ENCODE measurements around the gene ADAMTSL4. TPM values are rescaled to one million over a fixed set of nuclear protein-coding genes. Genes with fewer than 3 reads are reported as not detected.
A peak's percentile ranks its signal among the peaks of the same experiment; 100 is the strongest.

The ADAMTSL4 gene
- total RNA-seq, 1 donor from 2014 or later, result 38.5 TPM

DNA sequence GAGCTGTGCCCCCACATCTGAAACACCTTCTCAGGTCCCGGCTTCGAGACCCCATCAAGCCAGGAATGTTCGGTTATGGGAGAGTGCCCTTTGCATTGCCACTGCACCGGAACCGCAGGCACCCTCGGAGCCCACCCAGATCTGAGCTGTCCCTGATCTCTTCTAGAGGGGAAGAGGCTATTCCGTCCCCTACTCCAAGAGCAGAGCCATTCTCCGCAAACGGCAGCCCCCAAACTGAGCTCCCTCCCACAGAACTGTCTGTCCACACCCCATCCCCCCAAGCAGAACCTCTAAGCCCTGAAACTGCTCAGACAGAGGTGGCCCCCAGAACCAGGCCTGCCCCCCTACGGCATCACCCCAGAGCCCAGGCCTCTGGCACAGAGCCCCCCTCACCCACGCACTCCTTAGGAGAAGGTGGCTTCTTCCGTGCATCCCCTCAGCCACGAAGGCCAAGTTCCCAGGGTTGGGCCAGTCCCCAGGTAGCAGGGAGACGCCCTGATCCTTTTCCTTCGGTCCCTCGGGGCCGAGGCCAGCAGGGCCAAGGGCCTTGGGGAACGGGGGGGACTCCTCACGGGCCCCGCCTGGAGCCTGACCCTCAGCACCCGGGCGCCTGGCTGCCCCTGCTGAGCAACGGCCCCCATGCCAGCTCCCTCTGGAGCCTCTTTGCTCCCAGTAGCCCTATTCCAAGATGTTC lies 4.3 kb downstream of the ADAMTSL4 start:
- DNase-seq (ENCODE audit: low spot score) (no peak), ATAC-seq (no peak)

DNA sequence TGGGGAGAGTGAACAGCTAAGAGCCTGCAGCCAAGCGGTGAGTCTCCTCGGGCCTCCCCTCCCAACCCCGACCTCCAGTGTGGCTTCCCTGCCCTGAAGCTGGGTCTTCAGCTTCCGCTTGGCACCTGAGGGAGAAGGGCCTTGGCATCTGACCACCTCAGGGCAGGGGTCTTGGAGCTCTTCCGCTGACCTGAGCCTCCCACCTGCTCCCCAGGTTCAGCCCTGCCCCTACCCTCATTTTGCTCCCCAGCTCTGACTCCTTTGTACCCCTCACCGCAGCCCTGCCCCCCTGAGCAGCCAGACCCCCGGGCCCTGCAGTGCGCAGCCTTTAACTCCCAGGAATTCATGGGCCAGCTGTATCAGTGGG lies 4.9 kb downstream of the ADAMTSL4 start:
- DNase-seq (ENCODE audit: low spot score), result no peak
- ATAC-seq, result no peak

DNA sequence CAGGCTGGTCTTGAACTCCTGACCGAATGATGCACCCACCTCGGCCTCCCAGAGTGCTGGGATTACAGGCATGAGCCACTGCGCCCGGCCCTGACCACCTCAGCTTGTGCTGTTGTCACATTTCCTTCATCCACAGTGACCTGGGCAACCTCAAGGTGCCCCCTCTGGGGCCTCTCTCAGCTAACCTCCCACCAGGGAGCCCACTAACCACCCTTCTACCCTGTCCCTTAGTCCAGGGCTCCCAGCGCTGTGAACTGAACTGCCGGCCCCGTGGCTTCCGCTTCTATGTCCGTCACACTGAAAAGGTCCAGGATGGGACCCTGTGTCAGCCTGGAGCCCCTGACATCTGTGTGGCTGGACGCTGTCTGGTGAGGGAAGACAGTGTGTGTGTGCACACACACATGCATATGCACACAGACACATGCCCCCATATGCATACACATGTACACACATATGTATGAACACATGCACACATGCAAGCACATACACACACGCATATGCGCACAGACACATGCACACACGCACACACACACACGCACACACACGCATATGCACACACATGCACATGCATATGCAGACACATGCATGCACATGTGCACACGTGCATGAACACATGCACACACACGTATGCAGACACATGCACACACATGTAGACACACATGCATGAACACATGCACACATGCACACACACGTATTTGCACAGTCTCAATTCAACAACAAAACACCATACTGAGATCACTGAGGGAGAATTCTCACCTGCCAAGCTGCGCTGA lies 6.2 kb downstream of the ADAMTSL4 start:
- DNase-seq (ENCODE audit: low spot score) (no peak), ATAC-seq (no peak)

DNA sequence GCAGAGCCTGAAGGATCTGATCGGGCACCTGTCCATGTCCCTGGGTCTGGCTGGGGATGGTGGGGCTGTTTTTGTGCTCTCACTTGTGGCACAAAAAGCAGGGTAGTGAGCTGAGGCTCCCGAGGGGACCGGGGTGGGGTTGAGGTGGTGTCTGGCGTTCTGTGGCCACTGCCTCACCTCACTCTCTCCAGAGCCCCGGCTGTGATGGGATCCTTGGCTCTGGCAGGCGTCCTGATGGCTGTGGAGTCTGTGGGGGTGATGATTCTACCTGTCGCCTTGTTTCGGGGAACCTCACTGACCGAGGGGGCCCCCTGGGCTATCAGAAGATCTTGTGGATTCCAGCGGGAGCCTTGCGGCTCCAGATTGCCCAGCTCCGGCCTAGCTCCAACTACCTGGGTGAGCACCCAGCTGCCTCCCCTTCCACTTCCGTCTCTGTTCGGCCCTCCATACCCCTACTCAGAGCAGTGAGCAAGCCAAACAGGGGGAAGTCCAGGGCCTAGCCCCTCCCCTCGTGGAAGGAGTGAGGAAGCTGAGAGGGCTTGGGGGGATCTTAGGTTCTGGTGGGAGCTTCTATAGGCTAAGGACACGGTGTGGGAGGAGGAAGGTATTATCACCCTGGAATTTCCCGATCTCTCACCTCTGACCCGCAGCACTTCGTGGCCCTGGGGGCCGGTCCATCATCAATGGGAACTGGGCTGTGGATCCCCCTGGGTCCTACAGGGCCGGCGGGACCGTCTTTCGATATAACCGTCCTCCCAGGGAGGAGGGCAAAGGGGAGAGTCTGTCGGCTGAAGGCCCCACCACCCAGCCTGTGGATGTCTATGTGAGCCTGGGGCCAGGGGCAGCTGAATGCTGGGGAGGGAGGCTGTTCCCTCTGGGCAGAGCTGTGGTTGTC lies 7.0 kb downstream of the ADAMTSL4 start:
- no peak for DNase-seq (ENCODE audit: low spot score)
- no peak for ATAC-seq

DNA sequence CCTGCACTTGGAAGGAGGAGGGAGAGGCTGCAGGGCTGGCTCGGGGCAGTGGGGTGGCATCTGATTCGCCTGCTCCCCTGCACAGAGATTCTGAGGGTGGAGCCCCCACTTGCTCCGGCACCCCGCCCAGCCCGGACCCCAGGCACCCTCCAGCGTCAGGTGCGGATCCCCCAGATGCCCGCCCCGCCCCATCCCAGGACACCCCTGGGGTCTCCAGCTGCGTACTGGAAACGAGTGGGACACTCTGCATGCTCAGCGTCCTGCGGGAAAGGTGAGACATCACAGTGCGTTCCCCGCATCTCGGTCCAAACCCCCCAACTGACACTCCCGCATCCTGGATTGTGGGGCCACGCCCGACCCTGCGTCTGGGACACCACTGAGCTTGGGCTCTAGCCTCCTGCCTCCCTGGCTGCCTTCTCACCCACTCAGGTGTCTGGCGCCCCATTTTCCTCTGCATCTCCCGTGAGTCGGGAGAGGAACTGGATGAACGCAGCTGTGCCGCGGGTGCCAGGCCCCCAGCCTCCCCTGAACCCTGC lies 7.9 kb downstream of the ADAMTSL4 start:
- ATAC-seq (no peak), DNase-seq (ENCODE audit: low spot score) (no peak)

DNA sequence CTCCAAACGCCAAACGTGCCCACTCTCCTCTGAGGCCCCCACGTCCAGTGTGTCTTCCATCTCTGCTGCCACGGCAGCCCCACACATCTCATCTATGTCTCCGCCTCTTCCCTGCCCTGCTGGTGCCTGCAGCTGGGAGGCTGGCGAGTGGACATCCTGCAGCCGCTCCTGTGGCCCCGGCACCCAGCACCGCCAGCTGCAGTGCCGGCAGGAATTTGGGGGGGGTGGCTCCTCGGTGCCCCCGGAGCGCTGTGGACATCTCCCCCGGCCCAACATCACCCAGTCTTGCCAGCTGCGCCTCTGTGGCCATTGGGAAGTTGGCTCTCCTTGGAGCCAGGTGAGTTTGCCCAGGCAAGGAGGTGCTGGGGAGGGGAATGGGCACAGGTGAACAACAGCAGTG lies 8.6 kb downstream of the ADAMTSL4 start:
- ATAC-seq, result no peak
- DNase-seq (ENCODE audit: low spot score), result no peak

DNA sequence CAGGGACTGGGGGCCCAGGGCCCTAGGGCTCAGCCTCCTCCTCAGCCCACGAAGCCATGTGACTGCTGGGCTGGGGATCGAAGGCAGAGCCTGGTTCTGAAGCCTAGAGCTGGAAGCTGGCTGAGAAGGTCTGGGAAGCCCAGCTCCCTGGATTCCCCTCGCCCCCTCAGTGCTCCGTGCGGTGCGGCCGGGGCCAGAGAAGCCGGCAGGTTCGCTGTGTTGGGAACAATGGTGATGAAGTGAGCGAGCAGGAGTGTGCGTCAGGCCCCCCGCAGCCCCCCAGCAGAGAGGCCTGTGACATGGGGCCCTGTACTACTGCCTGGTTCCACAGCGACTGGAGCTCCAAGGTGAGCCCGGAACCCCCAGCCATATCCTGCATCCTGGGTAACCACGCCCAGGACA lies 9.1 kb downstream of the ADAMTSL4 start:
- DNase-seq (ENCODE audit: low spot score) (no peak), ATAC-seq (no peak)

DNA sequence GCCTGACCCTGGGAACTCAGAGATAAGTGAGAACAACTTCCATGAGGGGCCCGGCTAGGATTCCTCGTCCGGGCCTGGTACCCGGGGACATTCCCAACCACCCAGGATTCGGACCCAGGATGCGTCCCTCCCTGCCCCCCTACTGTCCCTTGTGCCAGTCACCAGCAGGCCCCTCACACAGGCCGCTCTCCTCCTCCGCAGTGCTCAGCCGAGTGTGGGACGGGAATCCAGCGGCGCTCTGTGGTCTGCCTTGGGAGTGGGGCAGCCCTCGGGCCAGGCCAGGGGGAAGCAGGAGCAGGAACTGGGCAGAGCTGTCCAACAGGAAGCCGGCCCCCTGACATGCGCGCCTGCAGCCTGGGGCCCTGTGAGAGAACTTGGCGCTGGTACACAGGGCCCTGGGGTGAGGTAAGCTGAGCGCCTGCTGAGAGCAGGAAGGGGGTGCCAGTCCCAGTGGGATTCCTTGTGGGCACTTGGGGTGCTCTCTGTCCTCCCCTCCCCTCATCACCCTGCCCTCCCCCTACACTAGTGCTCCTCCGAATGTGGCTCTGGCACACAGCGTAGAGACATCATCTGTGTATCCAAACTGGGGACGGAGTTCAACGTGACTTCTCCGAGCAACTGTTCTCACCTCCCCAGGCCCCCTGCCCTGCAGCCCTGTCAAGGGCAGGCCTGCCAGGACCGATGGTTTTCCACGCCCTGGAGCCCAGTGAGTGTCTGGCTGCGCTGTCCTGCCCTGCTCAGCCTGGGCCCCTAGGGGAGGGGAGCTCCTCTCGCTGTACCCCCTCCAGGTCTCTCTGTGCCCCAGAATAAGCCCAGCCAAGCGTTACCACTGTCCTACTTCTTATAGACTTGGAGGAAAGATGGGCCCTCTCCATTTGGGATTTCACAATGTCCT lies 9.8 kb downstream of the ADAMTSL4 start:
- no peak for ATAC-seq
- DNase-seq (ENCODE audit: low spot score), result peak; percentile 66

DNA sequence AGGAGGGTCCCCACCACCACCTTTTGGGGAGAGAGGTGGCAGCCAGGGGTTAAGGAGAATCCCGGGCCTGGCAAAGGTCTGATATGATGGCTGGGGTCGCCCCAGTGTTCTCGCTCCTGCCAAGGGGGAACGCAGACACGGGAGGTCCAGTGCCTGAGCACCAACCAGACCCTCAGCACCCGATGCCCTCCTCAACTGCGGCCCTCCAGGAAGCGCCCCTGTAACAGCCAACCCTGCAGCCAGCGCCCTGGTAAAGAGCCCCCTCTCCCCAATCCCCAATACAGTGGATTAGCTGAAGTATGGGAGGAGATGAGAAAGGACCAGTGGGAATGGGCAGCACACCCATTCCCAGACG lies 10.4 kb downstream of the ADAMTSL4 start:
- ATAC-seq (no peak), DNase-seq (ENCODE audit: low spot score) (no peak)

DNA sequence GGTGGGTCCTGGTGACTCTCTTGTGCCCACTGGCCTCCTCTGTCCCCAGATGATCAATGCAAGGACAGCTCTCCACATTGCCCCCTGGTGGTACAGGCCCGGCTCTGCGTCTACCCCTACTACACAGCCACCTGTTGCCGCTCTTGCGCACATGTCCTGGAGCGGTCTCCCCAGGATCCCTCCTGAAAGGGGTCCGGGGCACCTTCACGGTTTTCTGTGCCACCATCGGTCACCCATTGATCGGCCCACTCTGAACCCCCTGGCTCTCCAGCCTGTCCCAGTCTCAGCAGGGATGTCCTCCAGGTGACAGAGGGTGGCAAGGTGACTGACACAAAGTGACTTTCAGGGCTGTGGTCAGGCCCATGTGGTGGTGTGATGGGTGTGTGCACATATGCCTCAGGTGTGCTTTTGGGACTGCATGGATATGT lies 10.8 kb downstream of the ADAMTSL4 start:
- peak; percentile 84 for DNase-seq (ENCODE audit: low spot score)
- peak; percentile 50 for ATAC-seq

DNA sequence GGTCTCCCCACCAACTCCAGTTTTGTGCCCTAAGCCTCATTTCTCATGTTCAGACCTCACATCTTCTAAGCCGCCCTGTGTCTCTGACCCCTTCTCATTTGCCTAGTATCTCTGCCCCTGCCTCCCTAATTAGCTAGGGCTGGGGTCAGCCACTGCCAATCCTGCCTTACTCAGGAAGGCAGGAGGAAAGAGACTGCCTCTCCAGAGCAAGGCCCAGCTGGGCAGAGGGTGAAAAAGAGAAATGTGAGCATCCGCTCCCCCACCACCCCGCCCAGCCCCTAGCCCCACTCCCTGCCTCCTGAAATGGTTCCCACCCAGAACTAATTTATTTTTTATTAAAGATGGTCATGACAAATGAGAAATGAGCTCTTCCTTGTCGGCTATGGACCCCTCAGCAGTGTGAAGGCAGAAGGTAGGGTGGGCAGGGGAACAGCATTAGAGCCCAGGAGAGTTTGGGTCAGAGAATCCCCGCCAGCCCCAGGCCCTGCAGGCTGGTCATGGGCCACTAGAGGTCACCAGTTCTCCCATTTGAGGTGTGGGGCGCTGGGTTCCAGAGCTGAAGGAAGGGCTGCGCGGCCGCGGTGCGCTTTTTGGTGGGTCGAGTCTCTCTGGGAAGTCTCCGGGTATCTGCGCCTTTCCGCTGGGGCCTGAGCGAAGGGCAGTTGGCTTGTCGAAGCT lies 11.5 kb downstream of the ADAMTSL4 start:
- ATAC-seq (peak; percentile 68), DNase-seq (ENCODE audit: low spot score) (peak; percentile 87)

DNA sequence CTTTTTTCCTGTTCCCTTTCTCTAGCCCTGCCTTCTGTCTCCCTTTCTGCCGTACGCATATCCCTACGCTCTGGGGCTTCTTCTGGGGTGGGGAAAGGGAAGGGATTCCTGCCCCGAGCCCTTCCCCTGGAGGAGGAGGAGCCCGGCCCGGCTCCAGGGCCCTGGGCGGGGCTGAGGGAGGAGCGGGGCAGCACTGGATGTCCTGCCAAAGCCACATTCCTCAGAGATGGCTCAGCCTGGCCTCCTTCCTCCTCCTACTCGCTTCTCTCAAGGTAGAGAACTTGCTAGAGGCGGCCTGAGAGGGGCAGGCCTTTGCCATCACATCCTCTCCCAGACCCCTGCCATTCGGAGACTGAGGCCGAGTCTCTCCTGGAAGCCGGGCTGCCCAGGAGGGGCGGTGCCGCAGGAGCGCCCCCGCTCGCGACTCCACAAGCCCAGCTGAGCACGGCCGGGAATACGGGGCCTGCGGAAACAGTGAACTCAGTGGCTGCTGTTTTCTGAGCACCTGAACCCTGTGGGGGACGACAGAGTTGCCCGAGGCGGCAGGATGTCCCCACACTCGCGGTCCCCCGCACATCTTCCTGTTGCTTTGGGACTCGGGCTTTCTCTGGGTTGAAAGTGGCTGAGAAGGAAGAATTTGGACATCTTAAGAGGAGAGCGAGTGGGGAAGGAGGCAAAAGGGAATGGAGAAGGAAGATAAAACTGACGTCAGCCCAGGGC lies 12.2 kb downstream of the ADAMTSL4 start:
- DNase-seq (ENCODE audit: low spot score), result peak; percentile 96
- peak; percentile 81 for ATAC-seq

DNA sequence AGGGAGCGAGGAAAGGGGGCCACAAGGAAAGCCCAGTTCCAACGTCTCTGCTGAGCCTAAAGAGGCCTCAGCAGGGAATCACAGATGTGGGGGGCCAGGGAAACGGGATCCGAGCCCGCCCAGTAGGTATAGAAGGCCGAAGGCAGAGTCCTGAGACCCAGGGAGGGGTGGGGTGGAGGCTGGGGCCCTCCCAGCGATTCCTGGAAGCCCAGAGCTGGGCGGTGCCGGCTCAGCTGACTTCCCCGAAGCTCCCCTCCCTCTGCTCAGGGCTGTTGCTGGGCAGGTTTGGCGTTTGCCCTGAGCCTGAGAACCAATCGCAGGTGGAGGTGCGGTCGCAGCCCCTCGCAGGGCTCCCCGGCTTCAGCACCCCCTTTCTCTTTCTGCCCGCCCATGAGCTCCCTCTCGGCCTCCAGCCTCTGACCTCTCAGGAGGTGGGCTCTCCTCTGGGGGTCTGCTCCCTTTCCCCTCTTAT lies 12.8 kb downstream of the ADAMTSL4 start:
- ATAC-seq (peak; percentile 75), DNase-seq (ENCODE audit: low spot score) (peak; percentile 95)

DNA sequence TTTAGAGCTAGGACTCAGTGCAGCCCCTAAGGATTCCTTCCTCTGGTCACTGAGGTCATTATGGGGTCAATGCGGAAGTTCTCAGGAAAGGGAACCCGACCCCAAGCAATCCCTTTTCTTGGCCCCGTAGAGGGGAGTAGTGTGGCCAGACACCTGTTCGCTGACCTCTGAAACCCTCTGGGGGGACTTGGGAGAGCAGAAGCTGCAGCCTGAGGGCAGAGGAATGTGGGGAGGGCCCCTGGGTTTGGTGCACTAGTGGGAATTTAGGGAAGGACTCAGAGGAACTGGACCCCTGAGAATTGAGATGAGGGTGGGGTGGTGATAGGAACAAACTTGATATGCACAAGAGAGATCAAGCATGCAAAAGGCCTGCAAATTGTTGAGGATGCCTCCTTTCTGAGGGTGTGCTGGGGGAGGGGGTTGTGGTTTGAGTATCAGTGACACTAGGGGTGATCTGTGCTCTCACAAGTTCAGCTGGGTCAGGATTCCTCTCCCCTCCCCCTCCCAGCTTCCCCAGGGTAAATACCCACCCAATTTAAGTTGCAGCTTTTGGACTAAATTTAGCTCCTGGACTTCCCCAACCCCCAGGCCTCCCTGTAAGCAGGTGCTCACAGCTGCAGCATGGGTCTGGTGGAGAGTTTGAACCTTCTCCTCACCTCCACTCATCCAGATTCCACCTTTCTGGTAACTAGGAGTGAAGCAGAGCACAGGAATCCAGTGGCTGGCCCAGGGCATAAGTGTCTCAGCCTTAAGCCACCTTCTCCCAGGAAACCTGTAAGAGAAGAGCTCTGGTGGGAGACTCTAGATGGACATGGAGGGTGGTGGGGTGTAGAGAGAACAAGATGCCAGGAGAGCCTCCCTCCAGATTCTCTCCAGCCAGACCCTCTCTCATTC lies 13.5 kb downstream of the ADAMTSL4 start:
- ATAC-seq (no peak), DNase-seq (ENCODE audit: low spot score) (no peak)

DNA sequence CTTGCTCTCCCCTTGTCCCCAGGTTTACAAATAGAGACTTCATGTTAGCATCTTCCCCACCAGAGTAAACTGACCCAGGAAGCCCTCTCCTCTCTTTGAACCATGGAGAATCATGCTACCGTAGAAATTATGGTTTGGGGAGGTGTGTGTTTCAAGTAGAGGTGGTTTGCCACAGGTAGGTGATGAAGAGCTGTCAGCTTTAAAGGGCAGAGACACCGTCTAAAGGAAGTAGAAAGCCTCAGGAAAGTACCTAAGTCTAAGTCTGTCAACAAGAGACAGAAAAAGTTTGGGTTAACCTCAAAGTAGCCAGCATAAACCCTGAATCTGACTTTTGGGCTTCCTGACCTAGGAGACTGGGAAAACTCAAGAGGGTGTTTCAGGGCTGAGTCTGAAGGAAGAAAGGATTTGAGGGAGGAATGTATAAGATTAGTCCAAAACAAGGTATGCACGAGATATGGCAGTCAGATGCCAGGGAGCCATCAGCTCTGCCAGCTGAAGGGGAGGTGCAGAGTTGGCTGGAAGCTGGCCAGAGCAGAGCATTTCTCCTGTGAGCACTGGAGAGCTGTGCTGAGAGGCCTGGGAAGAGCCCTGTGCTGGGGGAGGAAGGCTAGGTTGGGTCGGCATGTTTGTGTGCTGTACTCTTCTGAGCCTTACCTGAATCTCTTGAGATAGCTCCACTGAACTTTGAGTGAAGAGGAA lies 14.3 kb downstream of the ADAMTSL4 start:
- ATAC-seq, result no peak
- peak; percentile 65 for DNase-seq (ENCODE audit: low spot score)

DNA sequence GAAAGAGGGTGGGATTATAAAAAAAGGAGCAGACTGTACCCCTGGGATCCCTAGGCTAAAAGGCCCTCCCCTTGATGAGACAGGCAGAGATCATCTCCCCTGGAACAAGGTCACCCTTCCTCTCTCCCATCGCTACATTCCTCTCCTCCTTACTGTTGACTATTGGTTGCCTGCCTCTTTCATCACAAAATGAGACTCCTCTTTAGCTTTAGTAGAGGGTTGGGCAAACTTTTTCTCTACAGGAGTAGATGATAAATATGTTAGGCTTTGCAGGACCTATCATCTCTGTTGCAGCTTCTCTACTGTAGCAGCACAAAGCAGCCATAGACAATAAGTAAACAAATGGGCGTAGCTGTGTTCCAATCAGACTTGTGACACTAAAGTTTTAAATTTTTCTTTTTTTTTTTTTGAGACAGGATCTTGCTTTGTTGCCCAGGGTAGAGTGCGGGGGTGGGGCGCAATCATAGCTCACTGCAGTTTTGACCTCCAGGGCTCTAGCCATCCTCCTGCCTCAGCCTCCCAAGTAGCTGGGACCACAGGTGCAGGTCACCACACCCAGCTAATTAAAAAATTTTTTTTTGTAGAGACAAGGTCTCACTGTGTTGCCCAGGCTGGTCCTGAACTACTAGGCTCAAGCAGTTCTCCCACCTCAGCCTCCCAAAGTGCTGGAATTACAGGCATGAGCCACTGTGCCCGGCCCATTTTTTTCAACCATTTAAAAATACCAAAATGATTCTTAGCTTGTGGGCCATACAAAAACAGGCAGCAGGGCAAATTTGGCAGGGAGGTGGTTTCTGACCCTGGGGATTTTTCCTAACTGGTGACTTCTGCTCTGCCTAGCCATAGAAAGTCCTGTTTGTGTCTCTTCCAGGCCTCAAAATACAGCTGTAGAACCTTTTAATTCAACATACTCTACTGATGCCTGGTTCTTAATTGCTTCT lies 15.1 kb downstream of the ADAMTSL4 start:
- DNase-seq (ENCODE audit: low spot score) (no peak), ATAC-seq (no peak)

All from left lobe of liver (tissue), 2 donors.